Cortex of kidney (tissue), 1 donor: ENCODE measurements around the gene RNLS.
"Not testable (repeated sequence)": the region's sequence is repeated elsewhere in the genome, so short reads cannot be mapped to it uniquely, and the experiment has no call there.

Experiments used
- DNase-seq: peaks from one replicate; lab custom pipeline; 2025; lab: John Stamatoyannopoulos, UW

Gene RNLS

GRCh38 chr10:88388324-88388723 lies 194.8 kb downstream of the RNLS start:
- no peak for DNase-seq

GRCh38 chr10:88386821-88387773 lies 196.0 kb downstream of the RNLS start:
- no peak for DNase-seq

GRCh38 chr10:88386204-88386788 lies 196.8 kb downstream of the RNLS start:
- no peak for DNase-seq

DNA sequence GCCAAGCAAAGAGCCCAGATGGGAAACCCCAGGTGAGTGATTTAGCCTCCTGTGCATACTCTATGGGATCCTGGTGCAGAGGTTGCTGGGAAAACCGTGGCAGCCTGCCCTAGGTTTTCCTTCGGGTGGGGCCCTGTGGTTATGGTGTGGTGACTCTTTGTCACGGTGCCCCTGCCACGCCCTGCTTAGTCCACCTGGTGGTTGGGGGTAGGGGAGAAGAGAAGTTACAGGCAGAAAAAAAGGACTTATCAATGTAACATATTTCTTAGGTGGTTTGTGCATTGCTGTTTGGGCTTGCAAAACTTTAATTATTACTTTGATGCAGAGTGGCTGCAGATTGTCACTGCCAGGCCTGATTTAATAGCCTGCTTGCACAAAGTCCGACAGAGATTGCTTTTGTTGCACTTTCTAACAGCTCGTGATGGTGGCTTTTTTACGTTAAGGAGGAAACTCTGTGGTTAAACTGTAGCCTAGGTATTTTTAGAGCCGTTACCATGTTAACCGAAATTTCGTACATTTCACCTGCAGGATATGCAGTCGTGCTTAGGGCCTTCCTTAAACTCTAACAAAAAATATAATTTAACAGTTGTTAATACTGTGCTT lies 197.4 kb downstream of the RNLS start:
- DNase-seq, result no peak

- no peak for DNase-seq
These were observed 199.8 kb downstream of the RNLS start for GRCh38 chr10:88383276-88383675.

GRCh38 chr10:88382699-88383098 lies 200.4 kb downstream of the RNLS start:
- DNase-seq, result no peak

GRCh38 chr10:88379575-88379974 lies 203.5 kb downstream of the RNLS start:
- DNase-seq, result no peak

DNA sequence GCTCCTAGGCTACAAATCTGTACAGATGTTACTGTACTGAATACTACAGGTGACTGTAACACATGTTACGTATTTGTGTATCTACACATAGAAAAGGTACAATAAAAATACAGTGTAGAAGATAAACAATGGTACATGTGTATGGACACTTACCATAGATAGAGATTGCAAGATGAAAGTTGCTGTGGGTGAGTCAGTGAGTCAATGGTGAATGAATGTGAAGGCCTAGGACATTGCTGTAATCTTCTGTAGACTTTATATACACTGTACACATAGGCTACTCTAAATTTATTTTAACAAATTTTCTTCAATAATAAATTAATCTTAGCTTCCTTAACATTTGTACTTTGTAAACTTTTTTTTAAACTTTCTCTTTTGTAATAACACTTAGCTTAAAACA lies 205.6 kb downstream of the RNLS start:
- DNase-seq, result no peak

DNA sequence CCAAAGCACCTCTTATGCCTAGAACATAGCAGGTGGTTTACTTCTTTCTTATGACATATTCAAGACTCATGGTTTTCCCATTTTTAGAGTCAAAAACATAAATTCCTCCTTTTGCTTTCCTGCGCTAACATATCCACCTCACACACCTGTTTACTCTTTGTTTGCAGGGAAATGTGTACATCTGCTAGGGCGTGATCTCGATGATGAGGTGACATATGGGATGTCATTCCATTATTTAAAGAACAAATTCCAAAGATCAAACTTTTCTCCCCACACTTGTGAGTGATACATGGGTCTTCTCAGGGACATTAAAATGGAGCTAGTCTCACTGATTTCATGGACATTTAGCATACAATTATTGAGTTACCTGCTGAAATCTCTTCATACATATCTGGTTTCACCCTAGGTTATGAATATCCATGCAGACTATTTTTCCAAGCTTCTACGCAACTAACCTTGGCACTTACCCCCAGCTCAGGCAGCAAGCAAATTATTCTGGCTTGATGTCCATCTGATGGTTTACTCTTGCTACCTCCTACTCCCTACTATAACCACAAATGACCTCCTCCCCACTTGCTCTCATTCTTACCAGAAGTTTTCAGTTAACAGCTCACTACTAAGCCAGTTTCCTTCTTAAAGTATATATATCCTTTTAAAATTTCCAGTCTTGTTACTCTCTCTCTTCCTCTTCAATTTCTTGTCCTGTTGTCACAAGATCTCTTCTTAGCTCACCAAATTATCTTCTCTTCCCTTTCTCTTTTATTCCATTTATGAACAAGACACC lies 208.5 kb downstream of the RNLS start:
- no peak for DNase-seq

- DNase-seq, result no peak
These were observed 210.1 kb downstream of the RNLS start for GRCh38 chr10:88372881-88373592.

GRCh38 chr10:88372051-88372715 lies 210.9 kb downstream of the RNLS start:
- no peak for DNase-seq

DNA sequence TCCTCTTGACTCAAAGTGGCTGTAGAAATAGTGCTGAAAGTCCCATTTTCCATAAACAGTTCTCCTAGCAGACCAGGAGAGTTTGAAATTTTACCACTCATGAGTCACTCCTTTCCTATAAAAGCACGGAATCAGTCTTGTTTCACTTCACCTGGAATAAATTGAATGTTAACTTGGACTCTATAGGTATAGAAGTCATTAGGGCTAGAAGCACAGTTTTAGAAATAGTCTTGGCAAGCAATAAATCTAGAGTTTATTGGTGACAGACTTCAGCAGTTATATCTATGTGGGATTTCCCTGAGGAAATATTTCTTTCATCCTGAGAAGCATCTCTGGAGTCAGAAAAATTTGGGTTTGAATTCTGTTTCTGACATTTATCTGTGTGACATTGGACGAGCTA lies 212.4 kb downstream of the RNLS start:
- no peak for DNase-seq

GRCh38 chr10:88366772-88367171 lies 216.3 kb downstream of the RNLS start:
- DNase-seq, result no peak

GRCh38 chr10:88361995-88362807 lies 220.9 kb downstream of the RNLS start:
- no peak for DNase-seq

DNA sequence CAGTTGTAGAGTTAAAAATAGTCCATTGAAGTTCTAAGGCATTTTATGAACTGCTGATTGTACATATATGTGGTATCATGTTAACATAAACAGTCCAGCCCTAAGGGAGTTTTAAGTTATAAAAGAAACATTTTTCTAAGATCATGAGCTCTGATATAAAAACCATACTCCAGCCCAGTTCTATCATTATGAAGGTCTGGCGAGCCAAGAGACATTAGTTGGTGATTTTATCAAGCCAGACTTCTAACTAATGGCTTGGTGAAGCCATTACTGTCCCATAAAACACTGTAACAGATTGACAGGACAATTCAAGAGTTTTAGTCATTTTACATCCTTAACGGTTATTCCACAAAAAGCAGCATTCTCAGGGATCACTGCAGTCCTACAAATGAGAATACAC lies 221.6 kb downstream of the RNLS start:
- DNase-seq, result no peak

DNA sequence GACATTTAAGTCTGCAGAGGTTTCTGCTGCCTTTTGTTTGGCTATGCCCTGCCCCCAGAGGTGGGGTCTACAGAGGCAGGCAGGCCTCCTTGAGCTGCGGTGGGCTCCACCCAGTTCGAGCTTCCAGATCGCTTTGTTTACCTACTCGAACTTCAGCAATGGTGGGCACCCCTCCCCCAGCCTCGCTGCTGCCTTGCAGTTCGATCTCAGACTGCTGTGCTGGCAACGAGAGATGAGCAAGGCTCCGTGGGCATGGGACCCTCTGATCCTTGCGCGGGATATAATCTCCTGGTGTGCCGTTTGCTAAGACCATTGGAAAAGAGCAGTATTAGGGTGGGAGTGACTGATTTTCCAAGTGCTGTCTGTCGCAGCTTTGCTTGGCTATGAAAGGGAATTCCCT lies 227.4 kb downstream of the RNLS start:
- not testable (repeated sequence) for DNase-seq

- DNase-seq, result no peak
These were observed 235.4 kb downstream of the RNLS start for GRCh38 chr10:88347597-88348304.

GRCh38 chr10:88347022-88347421 lies 236.1 kb downstream of the RNLS start:
- DNase-seq, result no peak

DNA sequence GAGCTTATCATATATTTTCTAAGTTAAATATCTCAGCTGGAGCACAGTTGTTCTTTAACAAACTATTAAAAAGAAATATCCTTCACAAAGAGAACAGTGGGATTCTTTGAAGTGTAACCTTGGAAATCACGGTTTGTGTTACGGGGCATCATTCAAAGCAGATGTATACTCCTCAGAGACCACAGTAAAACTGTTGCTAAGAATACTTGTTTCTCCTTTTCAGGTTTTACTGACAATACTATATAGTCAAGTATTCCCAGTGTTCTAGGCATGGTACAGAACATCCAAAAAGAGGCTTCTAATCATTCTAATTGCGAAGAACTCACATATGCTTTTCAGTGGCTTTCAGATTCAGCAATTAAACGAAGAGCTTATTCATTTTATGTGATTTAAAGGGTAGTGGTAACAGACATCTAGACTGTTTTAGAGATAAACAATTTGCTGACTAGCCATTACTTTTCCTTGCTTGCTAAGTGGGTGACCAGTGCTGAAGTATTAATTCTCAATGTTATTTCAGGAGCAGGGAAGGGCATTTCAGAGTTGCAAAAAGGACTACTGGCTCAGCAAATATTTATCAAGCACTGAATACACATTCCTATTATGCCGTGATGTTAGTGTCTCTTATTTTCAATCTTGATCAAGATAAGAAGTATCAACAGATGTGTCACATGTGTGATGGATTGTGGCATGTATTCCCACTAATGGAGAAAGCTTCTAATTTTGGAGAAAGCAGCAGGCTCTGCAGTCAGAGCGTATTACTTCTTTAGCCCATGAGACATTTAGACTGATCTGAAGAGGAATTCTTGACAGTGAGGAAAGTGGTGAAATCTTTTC lies 236.8 kb downstream of the RNLS start:
- no peak for DNase-seq
